ENCODE results near the gene MXRA7.

DNA sequence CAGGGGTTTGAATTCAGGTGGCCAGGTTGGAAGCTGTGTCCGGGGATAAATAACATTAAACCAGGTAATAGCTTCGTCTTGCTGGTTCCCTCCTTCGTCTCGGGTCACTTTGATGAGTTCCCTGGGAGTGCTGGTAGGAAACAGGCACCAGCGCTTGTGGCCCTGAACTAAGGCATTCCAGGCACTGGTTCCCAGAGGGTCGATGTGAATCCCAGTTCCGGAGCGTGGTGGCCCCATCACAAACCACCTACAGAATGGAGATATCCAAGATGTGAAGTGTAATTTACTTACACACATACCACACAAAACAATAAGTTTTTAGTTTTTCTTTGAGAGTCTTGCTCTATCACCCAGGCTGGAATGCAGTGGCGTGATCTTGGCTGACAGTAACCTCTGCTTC is 13.0 kb upstream of the MXRA7 start:
- TF ChIP-seq POLR2A (IDR thresholded peaks at IDR 0.05) (no peak), CTCF (IDR thresholded peaks at IDR 0.05) (no peak), EP300 (IDR thresholded peaks at IDR 0.05) (no peak)
